ENCODE data around the gene MUC5AC.

The MUC5AC gene

GRCh38 chr11:1225386-1226225, 67.9 kb downstream of the MUC5AC start:
- DNase-seq (ENCODE audit: low read depth), result no peak

GRCh38 chr11:1226226-1226985, 68.7 kb downstream of the MUC5AC start:
- no peak for DNase-seq (ENCODE audit: low read depth)

GRCh38 chr11:1226986-1227550, 69.3 kb downstream of the MUC5AC start:
- DNase-seq (ENCODE audit: low read depth), result no peak

GRCh38 chr11:1227551-1228100, 69.9 kb downstream of the MUC5AC start:
- no peak for DNase-seq (ENCODE audit: low read depth)

- no peak for DNase-seq (ENCODE audit: low read depth)
These were observed 70.5 kb downstream of the MUC5AC start for GRCh38 chr11:1228101-1228821.

GRCh38 chr11:1228921-1229451, 71.2 kb downstream of the MUC5AC start:
- no peak for DNase-seq (ENCODE audit: low read depth)

- DNase-seq (ENCODE audit: low read depth), result no peak
These were observed 71.8 kb downstream of the MUC5AC start for GRCh38 chr11:1229471-1230120.

- no peak for DNase-seq (ENCODE audit: low read depth)
These were observed 72.3 kb downstream of the MUC5AC start for GRCh38 chr11:1230121-1230455.

GRCh38 chr11:1230456-1231395, 73.0 kb downstream of the MUC5AC start:
- no peak for DNase-seq (ENCODE audit: low read depth)

GRCh38 chr11:1231396-1232020, 73.8 kb downstream of the MUC5AC start:
- DNase-seq (ENCODE audit: low read depth), result no peak

- no peak for DNase-seq (ENCODE audit: low read depth)
These were observed 74.5 kb downstream of the MUC5AC start for GRCh38 chr11:1232021-1232882.

- no peak for DNase-seq (ENCODE audit: low read depth)
These were observed 75.1 kb downstream of the MUC5AC start for GRCh38 chr11:1232883-1233321.

- no peak for DNase-seq (ENCODE audit: low read depth)
These were observed 75.7 kb downstream of the MUC5AC start for GRCh38 chr11:1233351-1234053.

GRCh38 chr11:1234054-1234720, 76.4 kb downstream of the MUC5AC start:
- DNase-seq (ENCODE audit: low read depth), result no peak

- no peak for DNase-seq (ENCODE audit: low read depth)
These were observed 77.1 kb downstream of the MUC5AC start for GRCh38 chr11:1234771-1235305.

- DNase-seq (ENCODE audit: low read depth), result no peak
These were observed 77.7 kb downstream of the MUC5AC start for GRCh38 chr11:1235306-1235900.

GRCh38 chr11:1235901-1236315, 78.2 kb downstream of the MUC5AC start:
- DNase-seq (ENCODE audit: low read depth), result no peak

Data from EH (cell line).